Ascending aorta (tissue), 2 donors: ENCODE data around the gene CNPY1. TPM values are rescaled to one million over a fixed set of nuclear protein-coding genes. Genes with fewer than 3 reads are reported as not detected.

Source experiments
- DNase-seq, 2 donors: peaks; one replicate each; pipeline ENCODE4 v3.0.0-alpha.2; 2019; ENCODE audit warnings: low spot score in 2 of 2
- H3K27ac ChIP-seq, 2 donors: fragments of 200-600 bp; sonication (generic); one replicate each; pipeline ENCODE4 v1.5.1; 2016 to 2017; ENCODE audit warnings: mild to moderate bottlenecking in 1 of 2
- H3K27me3 ChIP-seq: fragments of 200-600 bp; sonication (generic); one replicate; pipeline ENCODE4 v1.5.1; 2017
- H3K36me3 ChIP-seq, 2 donors: fragments of 200-600 bp; sonication (generic); one replicate each; pipeline ENCODE4 v1.5.1; 2016
- H3K4me1 ChIP-seq, 2 donors: fragments of 200-600 bp; sonication (generic); one replicate each; pipeline ENCODE4 v1.5.1; 2016 to 2017; ENCODE audit warnings: mild to moderate bottlenecking in 1 of 2
- H3K4me3 ChIP-seq, 2 donors: fragments of 200-600 bp; sonication (generic); one replicate each; pipeline ENCODE4 v1.5.1; 2016 to 2017; ENCODE audit warnings: mild to moderate bottlenecking in 1 of 2
- H3K9me3 ChIP-seq, 2 donors: fragments of 200-600 bp; sonication (generic); one replicate each; pipeline ENCODE4 v1.5.1; 2016
- CTCF ChIP-seq, 3 experiments: fragments of 200-600 bp in 2 of 3; fragments of 450-650 bp in 1 of 3; sonication (generic) in 2 of 3; IDR thresholded peaks; one replicate each; pipeline ENCODE4 v1.5.1; 2016 to 2019; ENCODE audit warnings: antibody characterized with exemption in 3 of 3, mild to moderate bottlenecking in 1 of 3, moderate library complexity in 1 of 3
- intact Hi-C: fragments of 100-400 bp; cut with DNase I; formaldehyde crosslinking; loops from one replicate; pipeline ENCODE4 v1.15.1; 2023
- total RNA-seq: library from RNA; depleted of rRNA; stranded (reverse); fragments of >200 nt; gene quantifications from one replicate; pipeline ENCODE4 v1.1.0, GENCODE V29; 2016

Gene CNPY1
- total RNA-seq, 1 donor from 2014 or later = not detected

GRCh38 chr7:155547161-155547791, 917 bp upstream of the CNPY1 start:
- Histone ChIP-seq H3K4me3 (no peak overlapping the region), H3K36me3 (no peaks in the 10 kb centered on the region), H3K27ac (no peak overlapping the region), H3K9me3 (no peaks in the 10 kb centered on the region), H3K4me1 (no peaks in the 10 kb centered on the region), H3K27me3 (no peaks in the 10 kb centered on the region)
- intact Hi-C loops = no loop called here
- no peak for DNase-seq
- no peak for TF ChIP-seq CTCF (IDR thresholded peaks at IDR 0.05)

GRCh38 chr7:155545348-155545747, 1.0 kb downstream of the CNPY1 start:
- H3K27ac ChIP-seq = no peak overlapping the region
- intact Hi-C loops = no loop called here
- no peaks in the 10 kb centered on the region for H3K27me3 ChIP-seq
- H3K36me3 ChIP-seq = no peaks in the 10 kb centered on the region
- no peaks in the 10 kb centered on the region for H3K9me3 ChIP-seq
- no peak for TF ChIP-seq CTCF (IDR thresholded peaks at IDR 0.05)
- no peak for DNase-seq
- no peaks in the 10 kb centered on the region for H3K4me1 ChIP-seq
- no peak overlapping the region for H3K4me3 ChIP-seq

GRCh38 chr7:155544485-155544884, 1.9 kb downstream of the CNPY1 start:
- intact Hi-C loops = no loop called here

GRCh38 chr7:155543926-155544325, 2.4 kb downstream of the CNPY1 start:
- no peaks in the 10 kb centered on the region for H3K27me3 ChIP-seq

More at GRCh38 chr7:155544485-155544884, 1.9 kb downstream of the CNPY1 start:
- no peaks in the 10 kb centered on the region for H3K27me3 ChIP-seq
- H3K4me3 ChIP-seq = no peak overlapping the region
- TF ChIP-seq CTCF (IDR thresholded peaks at IDR 0.05) = no peak
- H3K4me1 ChIP-seq = no peaks in the 10 kb centered on the region
- H3K9me3 ChIP-seq = no peaks in the 10 kb centered on the region
- no peak for DNase-seq
- no peak overlapping the region for H3K27ac ChIP-seq
- H3K36me3 ChIP-seq = no peaks in the 10 kb centered on the region

GRCh38 chr7:155543011-155543876, 3.1 kb downstream of the CNPY1 start:
- no peak for DNase-seq
- H3K4me3 ChIP-seq = no peak overlapping the region
- intact Hi-C loops = no loop called here
- H3K36me3 ChIP-seq = no peaks in the 10 kb centered on the region
- no peak overlapping the region for H3K27ac ChIP-seq
- TF ChIP-seq CTCF (IDR thresholded peaks at IDR 0.05) = no peak
- H3K4me1 ChIP-seq = no peaks in the 10 kb centered on the region
- H3K9me3 ChIP-seq = no peaks in the 10 kb centered on the region
- H3K27me3 ChIP-seq = no peaks in the 10 kb centered on the region

More at GRCh38 chr7:155543926-155544325, 2.4 kb downstream of the CNPY1 start:
- Histone ChIP-seq H3K27ac (no peak overlapping the region), H3K9me3 (no peaks in the 10 kb centered on the region), H3K4me1 (no peaks in the 10 kb centered on the region), H3K4me3 (no peak overlapping the region), H3K36me3 (no peaks in the 10 kb centered on the region)
- intact Hi-C loops = no loop called here
- DNase-seq = no peak
- no peak for TF ChIP-seq CTCF (IDR thresholded peaks at IDR 0.05)
